ENCODE data around the gene MCRIP2. TPM values are rescaled to one million over a fixed set of nuclear protein-coding genes. Genes with fewer than 3 reads are reported as not detected.

Gene MCRIP2
- total and polyA plus RNA-seq, 12 donors = 68.8 to 474 (median 95.2) TPM

DNA sequence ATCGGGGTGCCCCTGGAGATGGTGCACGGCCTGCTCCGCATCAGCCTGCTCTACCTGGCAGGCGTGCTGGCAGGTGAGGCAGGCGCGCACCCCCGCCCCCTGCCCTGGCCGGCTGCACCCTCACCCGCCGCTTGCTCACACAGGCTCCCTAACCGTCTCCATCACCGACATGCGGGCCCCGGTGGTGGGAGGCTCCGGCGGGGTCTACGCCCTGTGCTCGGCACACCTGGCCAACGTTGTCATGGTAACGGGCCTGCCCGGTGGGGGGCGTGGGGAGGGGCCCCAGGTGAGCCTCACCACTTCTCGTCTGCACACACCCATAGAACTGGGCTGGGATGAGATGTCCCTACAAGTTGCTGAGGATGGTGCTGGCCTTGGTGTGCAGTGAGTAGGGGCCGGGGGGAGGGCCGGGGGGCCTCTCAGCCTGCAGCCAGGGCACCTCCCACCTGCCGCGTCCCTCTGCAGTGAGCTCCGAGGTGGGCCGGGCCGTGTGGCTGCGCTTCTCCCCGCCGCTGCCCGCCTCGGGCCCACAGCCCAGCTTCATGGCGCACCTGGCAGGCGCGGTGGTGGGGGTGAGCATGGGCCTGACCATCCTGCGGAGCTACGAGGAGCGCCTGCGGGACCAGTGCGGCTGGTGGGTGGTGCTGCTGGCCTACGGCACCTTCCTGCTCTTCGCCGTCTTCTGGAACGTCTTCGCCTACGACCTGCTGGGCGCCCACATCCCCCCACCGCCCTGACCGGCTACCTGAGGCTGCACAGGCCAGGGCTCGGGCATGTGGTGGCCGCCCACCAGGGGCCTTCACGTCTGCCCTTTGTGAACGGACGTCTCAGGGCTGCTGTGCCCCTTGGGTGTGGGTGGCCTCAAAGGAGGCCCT lies 35.9 kb downstream of the MCRIP2 start:
- intact Hi-C loops (cut with DNase I) = no loop called here
- H3K9me3 ChIP-seq = no peaks in the 10 kb centered on the region
- no peak overlapping the region for H3K4me3 ChIP-seq
- no peak for ATAC-seq
- peaks cover 0 to 22% (median 0%) of the 10 kb centered on the region in 7 donors for H3K27me3 ChIP-seq
- no peak for DNase-seq
- TF ChIP-seq, protein P1, sequence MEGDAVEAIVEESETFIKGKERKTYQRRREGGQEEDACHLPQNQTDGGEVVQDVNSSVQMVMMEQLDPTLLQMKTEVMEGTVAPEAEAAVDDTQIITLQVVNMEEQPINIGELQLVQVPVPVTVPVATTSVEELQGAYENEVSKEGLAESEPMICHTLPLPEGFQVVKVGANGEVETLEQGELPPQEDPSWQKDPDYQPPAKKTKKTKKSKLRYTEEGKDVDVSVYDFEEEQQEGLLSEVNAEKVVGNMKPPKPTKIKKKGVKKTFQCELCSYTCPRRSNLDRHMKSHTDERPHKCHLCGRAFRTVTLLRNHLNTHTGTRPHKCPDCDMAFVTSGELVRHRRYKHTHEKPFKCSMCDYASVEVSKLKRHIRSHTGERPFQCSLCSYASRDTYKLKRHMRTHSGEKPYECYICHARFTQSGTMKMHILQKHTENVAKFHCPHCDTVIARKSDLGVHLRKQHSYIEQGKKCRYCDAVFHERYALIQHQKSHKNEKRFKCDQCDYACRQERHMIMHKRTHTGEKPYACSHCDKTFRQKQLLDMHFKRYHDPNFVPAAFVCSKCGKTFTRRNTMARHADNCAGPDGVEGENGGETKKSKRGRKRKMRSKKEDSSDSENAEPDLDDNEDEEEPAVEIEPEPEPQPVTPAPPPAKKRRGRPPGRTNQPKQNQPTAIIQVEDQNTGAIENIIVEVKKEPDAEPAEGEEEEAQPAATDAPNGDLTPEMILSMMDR (IDR thresholded peaks at IDR 0.05) = no peak
- H3K4me1 ChIP-seq = peaks cover 24 to 48% (median 40%) of the 10 kb centered on the region in 9 donors
- no peak overlapping the region for H3K27ac ChIP-seq
- 54 to 60% methylated on average over 56 to 57 of the region's 57 CpGs for WGBS, 2 donors
- H3K36me3 ChIP-seq = peaks cover 0 to 32% (median 21%) of the 10 kb centered on the region in 9 donors

DNA sequence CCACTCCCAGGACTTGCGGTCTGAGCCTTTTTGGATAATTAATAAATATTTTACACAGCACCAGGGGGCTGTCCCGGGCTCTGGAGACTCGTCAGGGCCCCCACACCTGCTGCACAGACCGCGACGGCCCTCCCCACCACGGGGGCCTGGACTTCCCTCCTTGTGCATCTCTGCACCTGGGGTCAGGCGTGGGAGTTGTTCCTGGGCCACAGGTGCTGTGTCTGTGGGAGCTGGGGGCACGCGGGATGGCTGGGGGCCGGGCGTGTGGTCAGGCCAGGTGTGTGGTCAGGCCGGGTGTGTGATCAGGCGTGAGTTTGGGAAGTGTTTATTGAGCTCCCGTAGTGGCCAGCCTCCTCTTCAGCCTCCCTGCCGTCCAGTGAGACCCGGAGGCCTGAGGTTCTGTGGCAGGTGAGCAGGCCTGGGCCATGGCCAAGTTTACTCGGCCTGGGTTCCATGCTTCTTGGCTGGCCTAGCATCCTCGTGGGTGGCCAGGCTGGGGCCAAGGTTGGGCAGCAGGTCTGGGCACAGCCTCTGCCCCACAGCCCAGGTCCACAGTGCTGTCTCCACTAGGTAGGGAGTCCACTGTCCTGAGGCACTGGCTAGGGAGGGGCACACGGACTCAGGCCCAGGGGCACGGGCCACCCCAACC lies 36.7 kb downstream of the MCRIP2 start:
- H3K36me3 ChIP-seq = peaks cover 0 to 32% (median 20%) of the 10 kb centered on the region in 9 donors
- intact Hi-C loops (cut with DNase I) = no loop called here
- no peak overlapping the region for H3K4me3 ChIP-seq
- WGBS, 2 donors = 73 to 83% methylated on average over 21 of the region's 21 CpGs
- TF ChIP-seq, protein P1 (IDR thresholded peaks at IDR 0.05) = no peak
- peaks cover 0 to 22% (median 0%) of the 10 kb centered on the region in 7 donors for H3K27me3 ChIP-seq
- H3K27ac ChIP-seq = peak overlapping the region in 2 of 10 donors; percentile 75 to 90
- DNase-seq = no peak
- peak in 1 of 8 donors; percentile 1 for ATAC-seq
- no peaks in the 10 kb centered on the region for H3K9me3 ChIP-seq
- peaks cover 25 to 56% (median 48%) of the 10 kb centered on the region in 9 donors for H3K4me1 ChIP-seq

DNA sequence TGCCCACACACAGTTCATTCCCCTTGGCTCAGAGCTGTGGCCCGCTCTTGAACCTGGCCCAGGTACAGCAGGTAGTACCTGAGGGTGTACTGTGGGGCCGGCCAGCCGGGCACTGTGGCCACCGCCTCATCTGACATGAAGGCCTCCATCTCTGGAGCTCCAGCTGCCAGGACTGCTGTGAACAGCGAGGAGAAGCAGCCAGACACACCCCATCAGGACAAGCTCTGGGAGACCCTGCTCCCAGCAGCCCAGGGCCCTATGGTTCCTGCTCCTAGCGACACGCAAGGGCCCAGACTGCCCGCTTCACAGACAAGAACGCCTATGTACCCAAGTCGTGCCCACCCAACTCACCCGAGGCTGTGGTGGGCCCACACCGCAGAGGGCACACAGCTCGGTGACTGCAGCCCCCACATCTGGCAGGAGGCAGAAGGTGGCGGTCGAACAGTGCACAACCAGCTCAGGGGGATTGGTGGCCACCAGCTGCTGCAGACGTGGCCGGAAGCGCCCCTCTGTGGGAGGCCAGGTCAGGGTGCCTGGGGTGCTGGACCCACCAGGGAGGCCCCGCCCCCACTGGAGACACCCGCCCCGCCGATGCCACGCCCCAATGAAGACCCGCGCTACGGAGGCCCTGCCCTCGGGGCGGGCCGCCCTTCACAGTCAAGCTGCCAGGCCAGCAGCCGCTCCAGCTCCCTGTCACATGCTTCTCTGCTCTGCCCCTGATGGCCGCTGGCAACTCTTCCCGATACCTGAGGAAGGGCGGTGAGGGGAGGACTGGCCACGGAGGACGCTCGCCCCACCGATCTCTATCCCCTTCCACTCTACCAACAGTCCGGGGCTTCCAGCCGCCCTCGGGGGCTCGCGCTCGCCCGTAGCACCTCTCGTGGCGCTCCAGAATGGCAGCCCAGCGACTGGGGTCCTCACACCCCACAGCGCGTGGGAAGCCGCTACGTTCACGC lies 37.5 kb downstream of the MCRIP2 start:
- intact Hi-C loops (cut with DNase I) = no loop called here
- WGBS, 2 donors = 22 to 24% methylated on average over 52 of the region's 52 CpGs
- H3K9me3 ChIP-seq = no peaks in the 10 kb centered on the region
- peak overlapping the region; percentile 19 to 95 (median 68) for H3K4me3 ChIP-seq
- peak; percentile 74 to 82 for DNase-seq
- TF ChIP-seq, protein P1 (IDR thresholded peaks at IDR 0.05) = no peak
- H3K4me1 ChIP-seq = peaks cover 30 to 60% (median 51%) of the 10 kb centered on the region in 9 donors
- peak overlapping the region; percentile 54 to 97 (median 91) for H3K27ac ChIP-seq
- H3K36me3 ChIP-seq = peaks cover 0 to 24% (median 18%) of the 10 kb centered on the region in 9 donors
- ATAC-seq = peak; percentile 17 to 59 (median 40)
- peaks cover 0 to 22% (median 0%) of the 10 kb centered on the region in 7 donors for H3K27me3 ChIP-seq

Measured in heart right ventricle (tissue), 16 donors.